ENCODE measurements around the gene ZNF516.

ZNF516 gene

DNA sequence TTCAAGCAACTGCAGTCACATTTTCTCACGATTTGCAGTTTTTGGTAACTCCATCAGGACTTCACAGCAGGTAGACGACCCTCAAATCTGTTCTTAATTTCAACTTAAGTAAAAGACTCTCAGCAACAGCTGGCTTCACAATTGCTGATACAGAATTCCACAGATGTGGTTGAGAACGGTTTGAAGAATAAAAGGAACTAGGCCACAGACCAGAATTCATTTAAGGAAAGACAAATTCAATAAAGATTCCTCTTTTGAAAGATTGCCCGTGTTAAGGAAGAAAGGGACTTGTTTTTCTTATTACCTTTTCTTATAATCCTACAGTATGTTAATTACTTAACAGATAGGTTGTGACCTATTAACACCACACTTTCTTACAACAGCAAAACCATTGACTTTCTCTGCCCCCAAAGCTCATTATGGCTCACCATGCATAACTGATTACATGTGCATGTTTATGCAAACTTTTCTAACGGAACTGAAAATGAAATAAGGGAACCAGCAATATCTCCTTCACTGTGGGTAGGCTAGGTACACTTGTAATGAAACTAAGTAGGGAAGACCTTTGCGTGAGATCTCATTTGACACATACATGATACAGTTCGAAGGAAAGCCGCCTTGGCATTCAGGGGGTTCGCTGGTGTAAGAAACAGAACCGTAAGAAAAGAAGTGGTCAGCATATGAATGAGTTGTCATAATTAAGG, 4.7 kb upstream of the ZNF516 start:
- FAIRE-seq: no peak
- TF ChIP-seq POLR2A (IDR thresholded peaks at IDR 0.05; ENCODE audit: low read depth, low read length): no peak
- DNase-seq (ENCODE audit: insufficient read length, low spot score): no peak

DNA sequence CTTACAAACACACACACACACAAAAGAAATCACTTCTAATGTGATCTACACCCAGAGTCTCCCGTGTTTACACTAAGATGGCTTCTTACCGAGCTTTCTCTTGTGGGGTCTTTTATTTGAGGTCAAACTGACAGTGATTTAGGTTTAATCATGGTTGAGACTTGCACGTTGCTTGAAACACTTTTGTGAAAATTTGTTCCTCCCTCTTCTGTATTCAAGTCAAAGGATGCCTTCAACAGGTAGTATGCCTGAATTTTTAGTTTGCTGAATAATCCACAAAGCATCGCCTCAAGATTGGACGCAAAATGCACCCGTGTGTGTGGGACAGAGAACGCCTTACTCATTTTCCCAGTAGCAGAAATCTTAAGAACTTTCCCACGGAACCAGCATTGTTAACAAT, 4.0 kb upstream of the ZNF516 start:
- no peak for FAIRE-seq
- TF ChIP-seq POLR2A (IDR thresholded peaks at IDR 0.05; ENCODE audit: low read depth, low read length): no peak
- no peak for DNase-seq (ENCODE audit: insufficient read length, low spot score)

DNA sequence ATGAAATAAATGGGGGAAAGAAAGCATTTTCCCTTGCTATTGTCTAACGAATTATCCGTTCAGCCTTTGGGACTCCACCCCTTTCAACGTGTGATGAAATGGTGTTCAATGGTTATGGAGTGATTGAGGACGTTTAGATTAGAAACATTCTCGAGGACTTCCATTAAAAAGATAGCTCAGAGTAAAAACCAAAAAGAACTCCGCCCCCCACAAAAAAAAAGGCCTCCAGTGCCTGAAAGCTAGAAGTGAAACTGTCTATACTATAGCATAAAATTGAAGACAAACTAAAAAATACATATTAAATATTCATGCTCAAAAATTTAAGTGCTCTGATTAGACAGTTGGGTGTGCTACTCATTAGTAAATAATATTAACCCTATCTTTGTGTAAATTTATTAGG, 3.0 kb upstream of the ZNF516 start:
- DNase-seq (ENCODE audit: insufficient read length, low spot score) (no peak), FAIRE-seq (no peak)
- TF ChIP-seq POLR2A (IDR thresholded peaks at IDR 0.05; ENCODE audit: low read depth, low read length): no peak

DNA sequence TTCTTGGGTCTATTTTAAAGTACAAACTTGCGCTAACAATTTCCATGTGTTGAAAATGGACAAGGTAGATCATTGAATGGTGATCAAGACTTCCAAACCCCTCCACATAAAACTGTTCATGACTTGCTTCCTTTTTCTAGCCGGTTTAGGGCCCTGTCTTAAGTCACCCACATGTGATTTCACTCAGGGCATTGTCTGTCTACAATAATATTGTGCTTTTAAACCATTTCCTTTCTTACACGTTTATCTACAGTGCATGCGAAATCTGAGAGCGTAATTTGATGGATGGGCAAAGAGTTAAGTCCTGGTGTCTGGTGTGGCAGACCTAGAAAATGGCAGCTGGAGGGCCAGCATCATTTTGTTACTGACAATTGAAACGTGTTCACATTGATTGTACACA, 2.0 kb upstream of the ZNF516 start:
- DNase-seq (ENCODE audit: insufficient read length, low spot score): no peak
- TF ChIP-seq POLR2A (IDR thresholded peaks at IDR 0.05; ENCODE audit: low read depth, low read length): no peak
- FAIRE-seq: no peak

DNA sequence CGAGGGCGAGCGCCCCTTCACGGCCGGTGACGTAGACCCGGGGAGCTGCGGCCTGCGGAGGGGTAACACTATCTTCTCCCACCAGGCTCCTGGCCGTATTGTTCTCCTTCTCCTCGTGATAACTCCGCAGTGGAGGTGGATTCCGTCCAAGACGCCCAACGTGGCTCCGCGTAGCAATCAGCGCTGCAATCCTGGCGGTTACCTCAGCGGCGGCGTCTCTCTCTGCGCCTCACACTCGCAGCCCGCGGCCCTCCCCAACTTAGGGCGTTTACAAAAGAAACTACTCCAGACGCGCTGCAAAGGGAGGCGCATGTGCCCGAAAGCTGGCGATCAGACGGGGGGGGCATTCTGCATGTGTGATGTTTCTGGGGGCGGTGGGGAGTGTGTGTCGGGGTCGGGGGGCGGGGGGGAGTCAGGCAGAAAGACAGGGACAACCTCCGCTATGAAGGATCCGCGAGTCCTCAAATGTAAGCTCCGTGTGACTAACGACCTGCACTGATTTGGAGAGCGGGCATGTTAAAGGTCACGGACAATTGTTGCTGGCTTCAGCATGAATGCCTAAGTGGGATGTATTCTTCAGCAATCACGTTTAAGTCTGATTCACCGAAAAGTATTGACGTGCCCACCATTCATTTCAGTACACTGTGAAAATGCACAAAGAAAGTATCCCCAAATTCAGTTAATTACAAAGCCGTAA, 1.3 kb upstream of the ZNF516 start:
- DNase-seq (ENCODE audit: insufficient read length, low spot score): no peak
- no peak for TF ChIP-seq POLR2A (IDR thresholded peaks at IDR 0.05; ENCODE audit: low read depth, low read length)
- FAIRE-seq: no peak

DNA sequence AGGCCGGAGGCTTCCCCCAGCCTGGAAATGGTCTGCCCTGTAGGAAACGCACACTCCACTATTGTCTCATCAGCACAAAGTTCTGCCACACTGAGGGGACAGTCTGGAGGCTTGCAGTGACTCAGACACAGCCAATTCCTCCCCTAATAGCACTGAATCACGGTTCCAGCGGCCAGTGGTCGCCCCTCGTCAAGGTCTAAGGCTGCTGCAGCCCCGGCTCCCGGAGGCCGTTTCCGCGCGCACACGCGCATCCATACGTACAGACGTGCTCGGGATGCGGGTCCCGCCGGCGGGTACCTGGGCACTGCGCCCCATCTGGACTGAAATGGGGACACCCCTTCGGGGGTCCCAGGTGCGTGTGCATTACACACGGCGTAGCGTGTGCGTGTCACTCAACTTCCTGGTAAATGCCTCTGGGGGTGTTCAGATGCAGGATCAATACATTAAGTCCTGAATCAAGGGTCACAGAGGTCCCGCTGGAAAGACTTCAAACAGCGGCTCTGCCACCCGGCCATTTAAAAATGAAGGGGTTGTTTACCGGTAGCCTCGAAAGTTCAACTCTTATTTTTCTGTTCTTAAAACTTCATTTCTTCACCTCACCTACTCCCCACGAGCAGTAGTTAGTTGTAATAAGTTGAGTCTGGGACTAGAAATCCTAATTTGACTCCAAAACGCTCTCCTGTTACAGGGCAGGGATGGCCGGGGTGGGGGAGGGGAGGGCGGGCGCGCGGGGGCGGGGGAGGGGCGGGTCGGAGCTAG, 572 bp upstream of the ZNF516 start:
- no peak for TF ChIP-seq POLR2A (IDR thresholded peaks at IDR 0.05; ENCODE audit: low read depth, low read length)
- DNase-seq (ENCODE audit: insufficient read length, low spot score) (no peak), FAIRE-seq (no peak)

DNA sequence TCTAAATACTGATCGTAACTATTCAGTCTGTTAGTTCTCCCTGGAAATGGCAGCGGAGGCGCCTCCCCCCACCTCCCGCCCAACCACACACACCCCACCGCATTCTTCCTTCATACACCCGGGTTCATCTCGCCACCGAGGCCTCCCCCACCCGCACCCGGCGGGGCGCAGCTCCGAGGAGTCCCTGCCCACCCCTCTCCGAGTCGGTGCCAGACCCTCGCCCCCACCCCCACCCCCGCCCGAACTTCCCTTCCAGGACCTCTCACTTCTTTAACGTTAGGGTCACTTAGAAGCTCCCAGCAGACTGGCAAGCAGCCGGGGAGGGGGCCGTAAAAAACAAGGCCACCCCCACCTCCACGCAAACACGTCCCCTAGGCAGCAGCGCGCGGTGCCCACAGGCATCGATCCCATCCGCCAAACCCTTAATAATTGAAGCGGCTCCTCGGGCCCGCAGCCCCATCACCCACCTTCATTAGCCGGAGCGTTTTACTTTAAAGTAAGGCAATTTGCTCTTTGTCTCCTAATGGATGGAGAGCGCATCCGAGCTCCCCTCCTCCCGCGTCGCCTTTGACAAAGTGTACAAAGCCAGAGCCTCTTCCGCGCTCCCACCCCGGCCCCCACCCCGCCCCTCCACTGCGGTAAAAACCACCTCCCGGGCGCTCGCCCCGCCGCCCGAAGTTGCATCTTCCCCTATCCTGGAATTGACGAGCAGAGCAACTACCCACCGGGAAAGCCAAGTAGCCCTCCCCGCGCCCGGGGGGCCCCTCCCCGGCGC, 624 bp downstream of the ZNF516 start:
- no peak for FAIRE-seq
- no peak for DNase-seq (ENCODE audit: insufficient read length, low spot score)
- no peak for TF ChIP-seq POLR2A (IDR thresholded peaks at IDR 0.05; ENCODE audit: low read depth, low read length)

DNA sequence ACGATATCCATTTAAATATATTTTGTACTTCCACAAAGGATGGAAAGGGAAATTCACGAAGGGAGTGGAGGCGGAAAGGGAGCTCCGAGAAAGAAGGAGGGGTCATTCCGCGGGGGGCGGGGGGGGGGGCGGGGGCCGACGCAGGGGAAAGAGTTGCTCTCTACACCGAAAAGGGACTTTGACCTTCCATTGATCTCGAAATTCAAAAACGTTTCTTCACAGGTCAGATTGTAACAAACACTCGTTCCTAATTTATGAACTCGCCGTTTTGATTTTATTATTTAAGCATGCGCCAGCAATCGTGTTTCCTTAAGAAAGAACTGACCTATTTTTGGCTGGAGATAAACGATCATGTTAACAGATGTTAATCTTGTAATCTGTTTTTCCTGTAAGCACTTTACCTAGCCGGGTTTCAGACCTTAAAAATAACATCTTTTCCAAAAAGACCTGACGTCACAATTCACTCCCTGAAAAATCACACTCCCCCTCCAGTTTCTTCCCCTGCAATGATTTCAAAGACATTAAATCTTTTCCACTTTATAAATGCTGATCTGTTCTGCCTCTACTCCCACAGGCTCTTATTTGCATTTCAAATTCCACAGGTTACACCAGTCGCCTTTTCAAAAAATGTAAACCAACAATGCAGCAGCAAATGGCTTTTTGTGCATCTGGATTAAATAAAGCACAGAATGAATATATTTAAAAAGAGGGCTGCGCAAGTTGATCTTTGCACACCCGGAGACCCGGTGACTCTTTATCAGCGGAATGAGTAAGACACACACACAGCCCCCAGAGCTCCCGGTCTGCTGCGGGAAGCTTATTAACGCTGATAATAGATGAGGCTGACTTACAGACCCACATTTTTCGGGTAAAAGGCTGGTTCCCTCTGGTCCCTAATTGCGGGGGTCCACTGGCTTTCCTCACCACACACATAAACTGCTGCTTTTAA, 1.6 kb downstream of the ZNF516 start:
- TF ChIP-seq POLR2A (IDR thresholded peaks at IDR 0.05; ENCODE audit: low read depth, low read length): no peak
- no peak for FAIRE-seq
- no peak for DNase-seq (ENCODE audit: insufficient read length, low spot score)

DNA sequence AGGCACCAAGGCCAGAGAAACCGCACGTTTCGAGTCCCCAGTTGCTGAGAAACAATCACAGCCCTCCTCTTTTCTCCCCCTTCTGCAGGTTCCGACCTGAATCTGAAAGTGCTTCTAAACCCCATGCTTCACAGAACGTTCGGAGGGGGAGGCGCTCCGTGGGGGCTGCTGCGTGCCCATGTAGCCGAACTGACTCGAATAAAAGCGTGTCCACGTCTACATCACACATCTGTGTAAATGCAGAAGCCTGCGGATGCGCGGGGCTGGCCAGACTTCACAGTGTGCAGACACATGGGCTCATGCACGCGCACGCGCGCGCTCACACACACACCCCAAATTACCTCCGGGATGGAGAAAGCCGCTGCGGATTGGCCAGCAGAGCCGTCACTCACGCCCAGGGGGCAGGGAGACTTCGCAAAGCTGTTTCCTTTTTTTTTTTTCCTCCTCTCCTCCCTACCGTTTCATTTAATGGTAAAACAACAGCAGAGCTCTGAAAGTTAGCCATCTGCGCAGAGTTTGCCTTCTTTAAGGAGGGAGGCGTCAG, 2.3 kb downstream of the ZNF516 start:
- no peak for FAIRE-seq
- DNase-seq (ENCODE audit: insufficient read length, low spot score): peak; percentile 33
- no peak for TF ChIP-seq POLR2A (IDR thresholded peaks at IDR 0.05; ENCODE audit: low read depth, low read length)

DNA sequence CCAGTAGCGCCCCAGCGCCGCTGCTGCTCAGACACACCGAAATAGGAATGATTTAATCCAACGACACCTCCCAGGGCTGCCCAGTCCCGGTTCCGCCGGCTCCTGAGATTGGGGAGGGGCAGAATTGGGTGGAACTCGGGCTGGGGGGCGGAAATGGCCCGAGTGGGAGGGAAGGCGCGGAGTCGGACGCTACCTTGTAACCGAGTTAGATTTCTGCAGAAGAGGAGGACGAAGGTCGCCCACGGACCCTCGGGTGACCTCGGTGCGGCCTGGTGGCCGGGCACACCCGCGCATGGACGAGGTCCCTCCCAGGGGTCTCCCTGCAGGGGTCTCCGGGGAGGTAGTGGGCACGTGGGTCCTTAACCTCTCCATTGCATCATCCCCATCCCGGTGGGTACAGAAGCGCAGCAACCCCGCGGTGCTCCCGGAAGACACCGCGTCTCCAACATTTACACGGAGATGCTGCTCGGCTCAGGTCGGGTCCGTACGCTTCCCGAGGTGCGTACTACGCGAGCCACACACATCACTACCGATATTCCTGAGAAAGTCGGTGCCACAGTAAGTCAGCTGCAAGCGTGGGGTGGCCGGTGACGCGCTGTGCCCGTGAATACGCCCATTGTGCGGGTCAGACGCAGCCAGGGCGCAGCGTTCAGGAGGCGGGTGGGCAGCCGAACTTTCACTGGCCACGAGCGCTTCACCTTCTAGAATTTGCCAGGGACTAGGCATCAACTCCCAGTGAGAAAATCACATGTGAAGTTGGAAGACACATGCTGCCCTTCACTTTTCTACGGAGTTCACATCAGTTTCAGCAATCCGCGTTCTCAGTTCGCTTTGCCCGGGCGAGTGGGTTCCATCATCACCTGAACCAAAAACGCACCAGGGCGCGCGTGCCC, 3.0 kb downstream of the ZNF516 start:
- DNase-seq (ENCODE audit: insufficient read length, low spot score) (no peak), FAIRE-seq (no peak)
- no peak for TF ChIP-seq POLR2A (IDR thresholded peaks at IDR 0.05; ENCODE audit: low read depth, low read length)

DNA sequence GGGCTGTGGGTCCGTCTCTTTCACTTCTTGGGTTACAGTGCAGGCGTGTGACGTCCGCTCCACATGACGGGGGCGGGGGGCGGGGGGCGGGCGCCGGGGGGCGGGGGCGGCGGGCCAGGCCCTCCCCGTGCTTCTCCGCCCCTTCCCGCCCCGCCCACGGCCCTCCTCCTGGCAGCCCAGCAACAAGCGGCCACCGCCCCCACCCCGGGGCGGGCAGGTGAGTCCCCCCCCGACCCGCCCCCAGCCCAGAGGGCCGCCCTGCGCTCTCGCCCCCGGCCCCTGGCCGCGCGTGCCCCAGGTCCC, 3.6 kb downstream of the ZNF516 start:
- FAIRE-seq: no peak
- no peak for DNase-seq (ENCODE audit: insufficient read length, low spot score)
- no peak for TF ChIP-seq POLR2A (IDR thresholded peaks at IDR 0.05; ENCODE audit: low read depth, low read length)

All from H54 (cell line).